GM21381 (cell line): ENCODE measurements around the gene TK2.
"Not testable (repeated sequence)": the region's sequence is repeated elsewhere in the genome, so short reads cannot be mapped to it uniquely, and the experiment has no call there.

ENCODE experiments used
- ATAC-seq: cut with Tn5 transposase; IDR thresholded peaks from one replicate; pipeline ENCODE4 v1.9.1; 2021; ENCODE audit warnings: mild to moderate bottlenecking, moderate library complexity; ENCODE audit not compliant: unreplicated experiment

The TK2 gene

GRCh38 chr16:66508248-66508913 lies 41.5 kb downstream of the TK2 start:
- ATAC-seq = no peak

GRCh38 chr16:66507731-66508239 lies 42.1 kb downstream of the TK2 start:
- no peak for ATAC-seq

DNA sequence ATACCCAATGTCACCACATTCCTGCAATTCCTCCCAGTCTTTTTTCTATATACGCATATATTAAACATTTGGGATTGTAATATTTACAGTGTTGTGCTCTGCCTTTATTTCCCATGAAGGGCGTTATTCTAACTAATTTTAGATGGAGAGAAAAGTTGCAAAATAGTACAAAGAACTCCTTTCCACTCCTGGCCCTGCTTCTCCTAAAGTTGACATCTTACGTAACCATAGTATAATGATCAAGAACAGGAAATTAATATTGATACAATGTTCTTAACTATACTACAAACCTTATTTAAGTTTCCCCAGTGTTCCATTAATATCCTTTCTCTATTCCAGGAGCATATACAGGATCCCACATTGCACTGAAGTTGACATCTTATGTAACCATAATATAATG lies 46.3 kb downstream of the TK2 start:
- no peak for ATAC-seq

- ATAC-seq = no peak
Observed at GRCh38 chr16:66503030-66503429, 46.9 kb downstream of the TK2 start.

DNA sequence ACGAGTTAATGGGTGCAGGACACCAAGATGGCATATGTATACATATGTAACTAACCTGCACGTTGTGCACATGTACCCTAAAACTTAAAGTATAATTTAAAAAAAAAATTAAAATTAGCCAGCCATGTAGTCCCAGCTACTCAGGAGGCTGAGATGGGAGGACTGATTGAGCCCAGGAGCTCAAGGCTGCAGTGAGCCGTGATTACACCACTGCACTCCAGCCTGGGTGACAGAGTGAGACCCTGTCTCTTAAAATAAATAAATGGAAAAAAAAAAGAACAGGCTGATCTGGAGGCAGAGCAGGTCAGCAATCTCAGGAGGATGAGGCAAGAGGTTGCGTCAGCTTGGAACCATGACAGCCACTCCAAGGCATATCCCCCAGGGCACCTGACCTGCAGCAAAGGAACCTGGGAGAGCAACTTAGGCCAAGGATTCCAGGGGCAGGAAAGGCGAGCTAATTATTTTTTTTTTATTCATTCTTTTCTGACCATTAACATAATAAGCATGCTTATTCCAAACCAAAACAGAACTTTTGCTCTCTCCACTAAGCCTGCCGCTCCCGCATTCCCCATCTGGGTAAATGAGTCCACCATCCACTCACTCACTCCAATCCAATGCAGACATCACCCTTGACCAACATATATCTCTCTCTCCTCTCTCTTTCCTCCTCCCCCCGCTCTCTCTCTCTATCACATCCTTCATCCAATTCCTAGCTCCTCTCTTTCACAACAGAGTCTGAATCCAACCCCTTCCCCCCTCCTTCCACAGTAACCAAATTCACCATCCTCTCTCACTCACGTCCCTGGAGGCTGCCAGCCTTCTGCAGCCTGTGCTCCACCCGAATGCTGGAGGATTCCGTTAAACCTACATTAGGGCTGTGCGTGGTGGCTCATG lies 47.7 kb downstream of the TK2 start:
- no peak for ATAC-seq

DNA sequence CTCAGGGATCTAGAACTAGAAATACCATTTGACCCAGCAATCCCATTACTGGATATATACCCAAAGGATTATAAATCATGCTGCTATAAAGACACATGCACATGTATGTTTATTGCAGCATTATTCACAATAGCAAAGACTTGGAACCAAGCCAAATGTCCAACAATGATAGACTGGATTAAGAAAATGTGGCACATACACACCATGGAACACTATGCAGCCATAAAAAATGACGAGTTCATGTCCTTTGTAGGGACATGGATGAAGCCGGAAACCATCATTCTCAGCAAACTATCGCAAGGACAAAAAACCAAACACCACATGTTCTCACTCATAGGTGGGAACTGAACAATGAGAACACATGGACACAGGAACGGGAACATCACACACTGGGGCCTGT lies 48.4 kb downstream of the TK2 start:
- not testable (repeated sequence) for ATAC-seq

- not testable (repeated sequence) for ATAC-seq
Observed at GRCh38 chr16:66497921-66498320, 52.0 kb downstream of the TK2 start.

GRCh38 chr16:66496226-66496625 lies 53.7 kb downstream of the TK2 start:
- not testable (repeated sequence) for ATAC-seq

- ATAC-seq = no peak
Observed at GRCh38 chr16:66495440-66495839, 54.5 kb downstream of the TK2 start.

DNA sequence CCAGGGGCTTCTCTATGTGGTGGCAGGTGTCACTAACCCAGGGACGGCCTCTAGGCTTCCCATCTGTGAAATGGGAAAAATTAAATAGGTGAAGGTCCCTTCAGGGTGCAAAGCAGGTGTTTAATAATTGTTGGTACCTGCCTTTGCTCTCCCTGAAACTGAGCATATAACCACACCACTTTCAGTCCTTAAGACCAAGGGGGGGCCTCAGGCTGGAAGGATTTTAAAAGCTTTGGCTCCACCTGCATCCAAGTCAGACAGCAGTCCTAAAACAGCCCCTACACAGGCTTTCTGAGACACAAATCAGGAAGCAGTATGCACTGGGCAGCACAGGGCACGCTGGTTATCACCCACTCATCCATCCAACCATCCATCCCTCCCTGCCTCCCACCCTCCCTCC lies 55.0 kb downstream of the TK2 start:
- ATAC-seq = no peak

- ATAC-seq = no peak
Observed at GRCh38 chr16:66493490-66494401, 56.2 kb downstream of the TK2 start.

GRCh38 chr16:66491716-66492064 lies 58.2 kb downstream of the TK2 start:
- no peak for ATAC-seq

DNA sequence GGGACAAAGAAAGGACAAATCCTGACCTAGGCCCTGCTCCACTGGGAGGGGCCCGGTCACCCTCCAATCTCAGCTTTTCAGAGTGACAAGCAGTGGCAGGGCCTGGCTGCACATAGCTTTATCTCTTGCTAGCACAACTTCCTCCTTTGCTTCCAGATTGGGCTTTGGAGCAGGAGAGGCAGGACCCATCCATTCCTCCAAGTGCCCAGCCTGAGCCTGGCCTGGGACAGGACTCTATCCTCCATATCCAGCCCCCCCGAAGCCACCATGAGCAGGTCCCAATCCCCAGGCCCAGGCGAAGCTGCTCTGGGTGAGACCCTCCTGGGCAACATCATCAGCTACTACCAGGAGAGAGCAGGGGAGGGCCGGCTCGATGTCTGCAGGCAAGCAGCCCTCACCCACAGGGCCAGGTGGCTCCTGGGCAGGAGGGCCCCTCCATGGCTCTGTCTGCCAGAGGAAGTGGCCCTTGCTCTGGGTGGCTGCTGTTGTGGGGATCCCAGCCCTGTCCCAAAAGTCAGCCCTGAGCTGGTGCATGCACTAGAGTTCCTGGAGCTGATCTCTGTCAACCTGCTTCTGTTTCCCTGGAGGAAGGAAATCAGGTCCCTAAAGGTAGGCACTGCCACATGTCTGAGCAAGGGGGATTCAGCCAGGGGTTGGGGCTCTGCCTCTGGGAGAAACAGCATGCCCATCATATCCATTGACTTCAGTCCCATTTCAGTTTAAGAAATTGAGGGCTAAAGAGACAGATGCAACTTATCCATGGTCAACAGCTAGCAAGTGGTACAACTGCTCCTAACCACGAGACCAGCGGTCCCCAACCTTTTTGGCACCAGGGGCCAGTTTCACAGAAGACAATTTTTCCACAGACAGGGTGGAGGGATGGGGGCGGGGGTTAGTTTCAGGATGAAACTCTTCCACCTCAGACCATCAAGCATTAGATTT lies 58.9 kb downstream of the TK2 start:
- no peak for ATAC-seq

DNA sequence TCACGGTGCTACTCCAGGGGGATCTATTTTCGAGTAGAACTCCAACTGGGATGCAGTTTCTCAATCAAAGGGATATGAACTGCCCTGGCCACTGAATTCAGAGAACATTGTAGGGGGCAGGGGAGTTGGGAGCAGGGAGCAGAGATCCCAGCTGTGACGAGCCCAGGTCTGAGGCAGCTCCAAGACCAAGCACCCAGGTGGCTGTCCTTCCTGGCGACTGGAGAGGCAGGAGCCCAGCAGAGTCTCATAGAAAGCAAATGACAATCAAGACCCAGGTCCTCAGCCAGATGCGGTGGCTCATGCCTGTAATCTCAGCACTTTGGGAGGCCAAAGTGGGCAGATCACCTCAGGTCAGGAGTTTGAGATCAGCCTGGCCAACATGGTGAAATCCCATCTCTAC lies 60.1 kb downstream of the TK2 start:
- no peak for ATAC-seq

- ATAC-seq = no peak
Observed at GRCh38 chr16:66489385-66489784, 60.5 kb downstream of the TK2 start.

GRCh38 chr16:66488505-66488904 lies 61.4 kb downstream of the TK2 start:
- no peak for ATAC-seq

- ATAC-seq = no peak
Observed at GRCh38 chr16:66487580-66488275, 62.2 kb downstream of the TK2 start.

DNA sequence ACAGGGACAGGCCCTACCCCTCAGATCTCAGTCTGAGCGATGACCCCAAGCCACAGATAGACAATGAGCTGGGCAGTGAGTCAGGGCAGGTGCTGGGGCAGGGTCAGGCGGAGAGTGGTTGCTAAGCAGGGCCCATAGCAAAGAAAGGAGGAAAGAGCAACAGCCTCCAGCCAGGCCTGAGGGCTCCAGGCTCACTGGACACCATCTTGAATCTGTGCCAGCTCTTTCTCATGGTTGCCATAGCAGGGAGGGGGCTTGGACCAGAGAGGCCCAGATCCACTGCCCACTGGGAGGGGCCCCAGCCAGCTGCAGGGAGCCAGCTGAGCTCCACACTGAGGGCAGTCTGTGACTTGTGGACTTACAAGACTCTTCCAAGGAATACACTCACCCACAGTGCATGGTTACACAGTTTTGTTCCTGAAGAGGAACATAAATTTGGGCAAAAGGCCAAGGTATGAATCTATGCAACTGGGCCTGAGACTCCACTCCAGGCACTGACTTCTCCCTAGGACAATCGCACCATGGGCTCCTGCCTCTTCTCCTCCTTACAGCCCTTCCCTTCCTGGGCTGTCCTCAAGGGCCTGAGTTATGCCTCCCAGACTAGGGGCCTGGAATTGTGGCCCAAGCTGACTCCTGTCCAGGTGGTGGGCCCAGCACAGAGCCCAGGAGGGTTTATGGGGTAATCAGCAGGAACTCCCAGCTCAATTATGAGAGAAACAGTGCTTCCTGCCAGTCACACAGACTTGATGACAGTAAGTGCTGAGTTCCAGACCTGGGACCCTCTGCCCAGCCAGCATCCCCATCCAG lies 62.9 kb downstream of the TK2 start:
- ATAC-seq = no peak
